ENCODE data around the gene CAPRIN2.

GRCh38 chr12:30746190-30746589 is 8.6 kb downstream of the CAPRIN2 start:
- TF ChIP-seq, protein P1, sequence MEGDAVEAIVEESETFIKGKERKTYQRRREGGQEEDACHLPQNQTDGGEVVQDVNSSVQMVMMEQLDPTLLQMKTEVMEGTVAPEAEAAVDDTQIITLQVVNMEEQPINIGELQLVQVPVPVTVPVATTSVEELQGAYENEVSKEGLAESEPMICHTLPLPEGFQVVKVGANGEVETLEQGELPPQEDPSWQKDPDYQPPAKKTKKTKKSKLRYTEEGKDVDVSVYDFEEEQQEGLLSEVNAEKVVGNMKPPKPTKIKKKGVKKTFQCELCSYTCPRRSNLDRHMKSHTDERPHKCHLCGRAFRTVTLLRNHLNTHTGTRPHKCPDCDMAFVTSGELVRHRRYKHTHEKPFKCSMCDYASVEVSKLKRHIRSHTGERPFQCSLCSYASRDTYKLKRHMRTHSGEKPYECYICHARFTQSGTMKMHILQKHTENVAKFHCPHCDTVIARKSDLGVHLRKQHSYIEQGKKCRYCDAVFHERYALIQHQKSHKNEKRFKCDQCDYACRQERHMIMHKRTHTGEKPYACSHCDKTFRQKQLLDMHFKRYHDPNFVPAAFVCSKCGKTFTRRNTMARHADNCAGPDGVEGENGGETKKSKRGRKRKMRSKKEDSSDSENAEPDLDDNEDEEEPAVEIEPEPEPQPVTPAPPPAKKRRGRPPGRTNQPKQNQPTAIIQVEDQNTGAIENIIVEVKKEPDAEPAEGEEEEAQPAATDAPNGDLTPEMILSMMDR (IDR thresholded peaks at IDR 0.05): no peak
- TF ChIP-seq POLR2A (IDR thresholded peaks at IDR 0.05): no peak
